ENCODE results near the gene HMGCL.

The HMGCL gene

GRCh38 chr1:23800400-23801337 lies 24.6 kb downstream of the HMGCL start, which contains the start of gene GALE:
GALE (minus strand) TSS chr1:23800754; CDS start chr1:23799007, 1,747 bp downstream.
- peak within 1 kb of the TSS; percentile 30 for H4K5ac ChIP-seq (ENCODE audit: low read length)
- peak within 1 kb of the TSS; percentile 19 for H2BK120ac ChIP-seq (ENCODE audit: low read depth, low read length)
- H3K56ac ChIP-seq (ENCODE audit: low read length): peak within 1 kb of the TSS; percentile 100
- H3K4me3 ChIP-seq (ENCODE audit: low read length): peak within 1 kb of the TSS; percentile 98
- no peak within 1 kb of the TSS for H2BK15ac ChIP-seq (replicated peaks; ENCODE audit: low read depth)
- peaks cover 2% of the 10 kb centered on the region for H3K36me3 ChIP-seq (ENCODE audit: control insufficient read depth, insufficient read depth, low read length)
- no peaks in the 10 kb centered on the region for H3K79me1 ChIP-seq (ENCODE audit: low read length)
- DNase-seq: peak; percentile 89
- H3K23ac ChIP-seq (ENCODE audit: low read length): peak within 1 kb of the TSS; percentile 97
- no peaks in the 10 kb centered on the region for H3K27me3 ChIP-seq (ENCODE audit: insufficient read depth, low read length, poor library complexity)
- peak within 1 kb of the TSS; percentile 91 for H3K18ac ChIP-seq (ENCODE audit: low read length)
- peak within 1 kb of the TSS; percentile 99 for H3K4me2 ChIP-seq (ENCODE audit: low read length)
- peak within 1 kb of the TSS; percentile 88 for H3K27ac ChIP-seq (ENCODE audit: low read depth, low read length)
- no peaks in the 10 kb centered on the region for H3K79me2 ChIP-seq (ENCODE audit: control insufficient read depth, insufficient read depth, low read length)
- peak within 1 kb of the TSS; percentile 95 for H4K8ac ChIP-seq (ENCODE audit: low read depth, low read length)
- WGBS (ENCODE audit: extremely low coverage, insufficient coverage, low lambda C conversion rate): no CpG with 5 or more reads among the region's 82 CpGs
- peaks cover 1% of the 10 kb centered on the region for H3K4me1 ChIP-seq (ENCODE audit: control insufficient read depth, low read depth, low read length)
- H3K4ac ChIP-seq (ENCODE audit: low read depth, low read length): peak within 1 kb of the TSS; percentile 87
- peak within 1 kb of the TSS; percentile 99 for H3K9ac ChIP-seq (ENCODE audit: low read length)
- H2AK5ac ChIP-seq (ENCODE audit: low read length): peak within 1 kb of the TSS; percentile 92
- peak within 1 kb of the TSS; percentile 65 for H2BK5ac ChIP-seq (ENCODE audit: low read length)

GRCh38 chr1:23799570-23800399 lies 25.4 kb downstream of the HMGCL start:
- Histone ChIP-seq H2BK5ac (ENCODE audit: low read length) (peak overlapping the region; percentile 65), H4K8ac (ENCODE audit: low read depth, low read length) (no peak overlapping the region), H3K4me3 (ENCODE audit: low read length) (peak overlapping the region; percentile 98), H3K4me1 (ENCODE audit: control insufficient read depth, low read depth, low read length) (peaks cover 1% of the 10 kb centered on the region), H4K5ac (ENCODE audit: low read length) (peak overlapping the region; percentile 30), H3K36me3 (ENCODE audit: control insufficient read depth, insufficient read depth, low read length) (peaks cover 2% of the 10 kb centered on the region), H3K4me2 (ENCODE audit: low read length) (peak overlapping the region; percentile 99), H3K79me1 (ENCODE audit: low read length) (no peaks in the 10 kb centered on the region), H3K79me2 (ENCODE audit: control insufficient read depth, insufficient read depth, low read length) (no peaks in the 10 kb centered on the region), H3K27me3 (ENCODE audit: insufficient read depth, low read length, poor library complexity) (no peaks in the 10 kb centered on the region), H3K56ac (ENCODE audit: low read length) (peak overlapping the region; percentile 100), H2BK120ac (ENCODE audit: low read depth, low read length) (peak overlapping the region; percentile 19), H3K4ac (ENCODE audit: low read depth, low read length) (peak overlapping the region; percentile 66), H3K9ac (ENCODE audit: low read length) (peak overlapping the region; percentile 99), H3K23ac (ENCODE audit: low read length) (peak overlapping the region; percentile 97), H3K27ac (ENCODE audit: low read depth, low read length) (peak overlapping the region; percentile 88), H3K18ac (ENCODE audit: low read length) (peak overlapping the region; percentile 91), H2AK5ac (ENCODE audit: low read length) (peak overlapping the region; percentile 92), H2BK15ac (replicated peaks; ENCODE audit: low read depth) (no peak overlapping the region)
- no CpG with 5 or more reads among the region's 48 CpGs for WGBS (ENCODE audit: extremely low coverage, insufficient coverage, low lambda C conversion rate)
- peak; percentile 93 for DNase-seq

GRCh38 chr1:23799255-23799569 lies 26.0 kb downstream of the HMGCL start:
- peaks cover 2% of the 10 kb centered on the region for H3K36me3 ChIP-seq (ENCODE audit: control insufficient read depth, insufficient read depth, low read length)
- no peaks in the 10 kb centered on the region for H3K27me3 ChIP-seq (ENCODE audit: insufficient read depth, low read length, poor library complexity)
- no peak overlapping the region for H4K5ac ChIP-seq (ENCODE audit: low read length)
- peak overlapping the region; percentile 47 for H3K56ac ChIP-seq (ENCODE audit: low read length)
- H3K18ac ChIP-seq (ENCODE audit: low read length): no peak overlapping the region
- no peak overlapping the region for H3K4me3 ChIP-seq (ENCODE audit: low read length)
- peaks cover 1% of the 10 kb centered on the region for H3K4me1 ChIP-seq (ENCODE audit: control insufficient read depth, low read depth, low read length)
- no peak overlapping the region for H2BK5ac ChIP-seq (ENCODE audit: low read length)
- H3K23ac ChIP-seq (ENCODE audit: low read length): no peak overlapping the region
- WGBS (ENCODE audit: extremely low coverage, insufficient coverage, low lambda C conversion rate): no CpG with 5 or more reads among the region's 7 CpGs
- no peaks in the 10 kb centered on the region for H3K79me2 ChIP-seq (ENCODE audit: control insufficient read depth, insufficient read depth, low read length)
- H2BK120ac ChIP-seq (ENCODE audit: low read depth, low read length): no peak overlapping the region
- no peak overlapping the region for H2AK5ac ChIP-seq (ENCODE audit: low read length)
- DNase-seq: no peak
- H3K79me1 ChIP-seq (ENCODE audit: low read length): no peaks in the 10 kb centered on the region
- peak overlapping the region; percentile 1 for H3K4me2 ChIP-seq (ENCODE audit: low read length)
- no peak overlapping the region for H2BK15ac ChIP-seq (replicated peaks; ENCODE audit: low read depth)
- H4K8ac ChIP-seq (ENCODE audit: low read depth, low read length): no peak overlapping the region
- no peak overlapping the region for H3K4ac ChIP-seq (ENCODE audit: low read depth, low read length)
- no peak overlapping the region for H3K27ac ChIP-seq (ENCODE audit: low read depth, low read length)
- H3K9ac ChIP-seq (ENCODE audit: low read length): peak overlapping the region; percentile 99

GRCh38 chr1:23798662-23799142 lies 26.5 kb downstream of the HMGCL start:
- Histone ChIP-seq H3K27me3 (ENCODE audit: insufficient read depth, low read length, poor library complexity) (no peaks in the 10 kb centered on the region), H2AK5ac (ENCODE audit: low read length) (no peak overlapping the region), H3K9ac (ENCODE audit: low read length) (no peak overlapping the region), H3K79me2 (ENCODE audit: control insufficient read depth, insufficient read depth, low read length) (no peaks in the 10 kb centered on the region), H3K23ac (ENCODE audit: low read length) (no peak overlapping the region), H3K36me3 (ENCODE audit: control insufficient read depth, insufficient read depth, low read length) (peaks cover 2% of the 10 kb centered on the region), H4K5ac (ENCODE audit: low read length) (no peak overlapping the region), H3K4me3 (ENCODE audit: low read length) (no peak overlapping the region), H3K79me1 (ENCODE audit: low read length) (no peaks in the 10 kb centered on the region), H2BK120ac (ENCODE audit: low read depth, low read length) (no peak overlapping the region), H3K18ac (ENCODE audit: low read length) (no peak overlapping the region), H4K8ac (ENCODE audit: low read depth, low read length) (no peak overlapping the region), H3K56ac (ENCODE audit: low read length) (peak overlapping the region; percentile 11), H2BK5ac (ENCODE audit: low read length) (no peak overlapping the region), H3K27ac (ENCODE audit: low read depth, low read length) (no peak overlapping the region), H3K4me2 (ENCODE audit: low read length) (no peak overlapping the region), H3K4me1 (ENCODE audit: control insufficient read depth, low read depth, low read length) (peaks cover 1% of the 10 kb centered on the region), H2BK15ac (replicated peaks; ENCODE audit: low read depth) (no peak overlapping the region), H3K4ac (ENCODE audit: low read depth, low read length) (no peak overlapping the region)
- no CpG with 5 or more reads among the region's 12 CpGs for WGBS (ENCODE audit: extremely low coverage, insufficient coverage, low lambda C conversion rate)
- DNase-seq: peak; percentile 30

GRCh38 chr1:23797478-23798448 lies 27.5 kb downstream of the HMGCL start:
- Histone ChIP-seq H3K9ac (ENCODE audit: low read length) (no peak overlapping the region), H2BK5ac (ENCODE audit: low read length) (no peak overlapping the region), H3K4me3 (ENCODE audit: low read length) (no peak overlapping the region), H3K56ac (ENCODE audit: low read length) (no peak overlapping the region), H3K4me2 (ENCODE audit: low read length) (no peak overlapping the region), H3K27me3 (ENCODE audit: insufficient read depth, low read length, poor library complexity) (no peaks in the 10 kb centered on the region), H2BK15ac (replicated peaks; ENCODE audit: low read depth) (no peak overlapping the region), H3K36me3 (ENCODE audit: control insufficient read depth, insufficient read depth, low read length) (peaks cover 5% of the 10 kb centered on the region), H3K4ac (ENCODE audit: low read depth, low read length) (no peak overlapping the region), H3K18ac (ENCODE audit: low read length) (no peak overlapping the region), H3K23ac (ENCODE audit: low read length) (no peak overlapping the region), H3K27ac (ENCODE audit: low read depth, low read length) (no peak overlapping the region), H4K8ac (ENCODE audit: low read depth, low read length) (no peak overlapping the region), H3K79me1 (ENCODE audit: low read length) (peaks cover 3% of the 10 kb centered on the region), H2AK5ac (ENCODE audit: low read length) (no peak overlapping the region), H2BK120ac (ENCODE audit: low read depth, low read length) (no peak overlapping the region), H3K4me1 (ENCODE audit: control insufficient read depth, low read depth, low read length) (peaks cover 1% of the 10 kb centered on the region), H3K79me2 (ENCODE audit: control insufficient read depth, insufficient read depth, low read length) (peaks cover 6% of the 10 kb centered on the region), H4K5ac (ENCODE audit: low read length) (no peak overlapping the region)
- WGBS (ENCODE audit: extremely low coverage, insufficient coverage, low lambda C conversion rate): no CpG with 5 or more reads among the region's 20 CpGs
- no peak for DNase-seq
